ENCODE measurements around the gene LBHD2.

Gene LBHD2

DNA sequence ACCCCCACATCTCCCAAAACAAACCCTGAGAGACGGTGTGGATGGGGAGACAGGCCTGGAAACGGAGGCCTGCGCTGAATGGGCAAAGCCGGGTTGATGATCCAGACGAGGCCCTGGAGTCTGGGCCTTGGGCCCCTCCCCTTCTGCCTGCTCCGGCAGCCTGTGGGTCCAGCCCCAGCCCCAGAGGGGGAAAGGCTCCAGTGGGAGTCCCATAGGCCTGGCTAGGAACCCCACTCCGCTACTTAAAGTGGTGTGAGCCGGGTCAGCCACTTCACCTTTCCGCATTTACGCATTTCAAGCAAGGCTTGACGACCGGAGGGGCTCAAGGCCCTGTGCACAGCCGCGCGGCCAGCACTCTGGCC is 38.6 kb downstream of the LBHD2 start:
- DNase-seq, result no peak

DNA sequence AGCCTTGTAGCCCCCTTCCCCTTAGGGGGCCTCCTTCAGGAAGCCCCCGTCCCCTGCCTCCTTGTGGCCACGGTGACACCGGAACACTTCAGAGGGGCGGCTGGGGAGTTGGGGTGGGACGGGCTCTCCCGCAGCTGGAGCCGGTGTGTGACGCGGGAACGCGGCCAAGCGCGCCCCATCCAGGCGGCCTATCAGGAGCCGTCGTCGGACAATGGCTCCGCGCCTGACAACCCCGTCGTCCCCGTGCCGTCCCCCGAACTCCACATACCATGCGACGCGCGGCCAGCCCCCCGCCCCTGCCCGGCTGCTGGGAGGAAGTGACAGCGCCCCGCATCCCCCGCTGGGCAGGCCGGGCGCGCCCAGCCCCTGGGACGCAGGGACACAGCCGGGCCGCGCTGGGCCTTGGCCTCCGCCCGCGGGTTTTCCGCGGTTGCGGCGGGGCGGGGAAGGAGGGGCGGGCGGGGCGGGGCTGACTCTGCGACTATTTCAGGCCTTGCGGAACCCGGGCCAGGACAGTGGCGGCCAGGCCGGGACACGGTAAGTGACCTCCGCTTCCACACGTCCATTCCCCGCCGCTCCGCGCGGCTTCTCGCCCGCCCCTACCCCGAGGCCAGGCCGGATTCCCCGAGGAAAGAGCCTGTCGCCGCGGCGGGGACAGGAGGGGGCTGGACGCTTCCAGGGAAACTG is 39.1 kb downstream of the LBHD2 start, which contains the start of gene TNFAIP2:
Gene TNFAIP2 (plus strand): TSS at position 515 of the 687 bp plus-strand sequence. CDS start 2,997 bp downstream, outside the sequence.
- DNase-seq, result no peak

DNA sequence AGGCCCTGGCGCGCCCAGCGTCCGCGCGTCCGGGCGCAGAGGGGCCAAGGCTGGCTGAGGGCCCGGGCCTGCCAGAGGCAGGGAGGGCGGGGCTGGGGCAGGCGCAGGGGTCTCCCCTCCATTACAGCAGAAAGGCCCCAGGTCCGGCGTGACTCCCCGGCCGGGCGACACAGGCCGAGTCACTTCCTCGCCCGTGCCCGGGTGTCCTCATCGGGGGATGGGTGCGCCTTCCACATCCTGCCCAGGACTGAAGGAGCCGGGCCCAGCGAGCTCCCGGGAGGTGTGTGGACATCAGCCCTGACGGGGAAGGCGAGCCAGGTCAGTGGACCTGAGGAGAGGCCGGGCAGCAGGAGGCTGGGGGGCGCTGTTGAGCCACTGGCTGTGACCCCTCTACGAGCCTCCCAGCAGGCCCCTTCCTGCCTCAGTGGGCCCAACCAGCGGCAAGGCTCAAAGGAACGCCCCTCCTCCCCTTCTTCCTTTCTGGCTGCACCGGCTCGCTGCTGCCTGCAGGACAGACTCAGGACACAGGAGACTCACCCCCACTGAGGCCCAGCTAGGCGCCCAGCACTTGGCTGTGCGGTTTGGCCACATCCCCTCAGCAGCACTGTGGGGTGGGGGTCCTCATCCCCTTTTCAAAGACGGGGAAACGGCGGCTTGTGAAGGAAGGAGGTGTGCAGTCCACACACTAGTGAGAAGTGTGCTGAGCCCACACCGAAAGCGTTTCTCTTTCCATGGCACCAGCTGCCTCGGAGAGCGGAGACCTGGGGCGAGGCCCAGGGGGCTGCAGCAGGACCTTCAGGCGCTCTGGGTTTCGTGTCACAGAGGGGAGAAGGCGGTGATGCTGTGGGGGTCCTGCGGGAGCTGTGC is 39.9 kb downstream of the LBHD2 start:
- DNase-seq, result no peak

DNA sequence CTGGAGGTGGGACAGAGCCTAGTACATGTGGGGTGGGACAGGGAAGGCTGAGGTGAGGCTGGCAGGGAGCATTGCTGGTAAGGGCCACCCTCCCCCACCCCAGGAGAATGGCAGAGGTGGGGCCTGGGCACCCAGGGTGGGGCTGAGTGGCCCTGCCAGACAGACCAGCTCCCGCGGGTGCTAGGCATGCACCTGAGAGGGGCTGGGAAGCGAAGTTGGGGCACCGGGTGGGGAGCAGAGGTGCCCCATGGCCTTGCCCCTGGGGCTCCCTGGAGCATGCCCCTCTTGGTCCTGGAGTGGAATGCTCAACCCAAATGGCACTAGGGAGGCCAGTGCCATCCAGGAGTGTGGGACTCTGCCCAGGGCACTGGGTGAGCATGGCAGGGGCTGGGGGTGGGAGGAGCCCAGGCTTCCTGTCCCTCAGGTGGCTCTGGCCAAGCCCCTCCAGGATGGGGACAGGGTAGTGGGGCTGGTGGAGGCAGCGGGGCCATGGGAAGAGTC is 40.5 kb downstream of the LBHD2 start:
- no peak for DNase-seq

DNA sequence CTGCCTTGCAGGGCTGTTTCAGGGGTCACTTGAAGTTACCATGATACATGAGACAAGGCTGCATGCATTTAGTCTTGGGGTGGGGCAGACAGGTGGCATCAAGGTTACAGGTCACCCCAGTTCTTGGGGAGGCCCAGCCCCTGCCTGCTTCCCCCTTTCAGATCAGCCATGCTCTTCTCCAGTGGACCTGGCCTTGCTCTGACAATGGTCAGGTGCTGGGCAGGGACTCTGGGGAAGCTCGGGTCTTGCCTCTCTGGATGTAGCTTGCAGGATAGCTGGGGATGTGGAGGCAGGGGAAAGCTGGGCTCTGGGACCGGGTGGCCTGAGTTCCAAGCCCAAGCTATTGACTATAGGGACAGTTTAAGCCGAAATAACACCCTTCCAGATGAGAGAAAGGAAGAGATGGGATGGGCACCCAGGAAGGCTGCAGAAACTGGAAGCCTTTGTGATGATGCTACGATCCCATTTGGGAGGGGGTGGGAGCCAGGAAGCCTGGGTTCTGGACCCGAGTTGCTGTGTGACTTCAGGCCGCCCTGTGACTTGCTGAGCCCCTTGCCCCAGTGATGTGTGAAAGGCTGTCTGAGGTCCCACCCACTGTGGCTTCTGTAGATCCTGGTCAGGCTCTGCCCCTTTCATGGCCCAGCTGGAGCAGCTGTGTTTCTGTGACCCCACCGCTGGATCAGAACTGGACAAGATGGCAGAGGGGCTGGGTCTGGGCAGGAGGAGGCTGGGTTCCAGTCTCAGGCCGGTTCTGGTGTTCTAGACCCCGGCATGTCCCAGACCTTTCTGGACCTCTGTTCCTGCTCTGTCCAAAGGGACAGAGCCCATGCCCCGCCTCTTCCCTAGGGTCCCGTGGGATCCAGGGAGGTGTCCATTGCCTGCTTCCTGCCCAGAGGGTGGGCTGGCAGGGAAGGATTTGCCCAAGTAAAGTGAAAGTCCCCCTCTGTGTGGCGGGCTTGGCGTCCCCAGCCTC is 41.4 kb downstream of the LBHD2 start:
- DNase-seq, result no peak

DNA sequence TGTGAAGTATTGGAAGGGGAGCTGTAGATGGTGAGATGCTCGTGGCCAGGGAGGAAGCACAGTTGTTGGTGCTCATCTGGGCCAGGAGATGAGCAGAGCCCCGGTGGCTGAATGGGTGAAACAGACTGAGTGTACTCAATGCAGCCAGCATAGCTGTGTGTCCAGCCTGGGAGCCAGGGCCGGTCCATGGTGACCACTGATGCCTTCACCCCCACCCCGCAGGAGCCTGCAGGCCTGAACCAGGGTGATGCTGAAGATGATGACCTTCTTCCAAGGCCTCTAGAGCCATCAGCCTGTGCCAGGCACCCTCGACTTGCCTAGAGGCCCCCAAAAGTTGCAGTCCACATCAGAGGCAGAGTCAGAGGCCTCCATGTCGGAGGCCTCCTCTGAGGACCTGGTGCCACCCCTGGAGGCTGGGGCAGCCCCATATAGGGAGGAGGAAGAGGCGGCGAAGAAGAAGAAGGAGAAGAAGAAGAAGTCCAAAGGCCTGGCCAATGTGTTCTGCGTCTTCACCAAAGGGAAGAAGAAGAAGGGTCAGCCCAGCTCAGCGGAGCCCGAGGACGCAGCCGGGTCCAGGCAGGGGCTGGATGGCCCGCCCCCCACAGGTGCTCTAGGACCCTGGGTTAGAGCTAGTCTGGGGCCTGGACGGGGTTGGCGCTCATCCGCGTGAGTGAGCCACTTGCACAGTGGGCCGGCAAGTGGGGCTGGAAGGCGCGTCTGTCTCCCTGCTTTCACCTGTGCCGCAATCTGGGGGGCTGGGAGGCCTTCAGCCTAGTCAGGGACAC is 42.3 kb downstream of the LBHD2 start:
- DNase-seq, result no peak

DNA sequence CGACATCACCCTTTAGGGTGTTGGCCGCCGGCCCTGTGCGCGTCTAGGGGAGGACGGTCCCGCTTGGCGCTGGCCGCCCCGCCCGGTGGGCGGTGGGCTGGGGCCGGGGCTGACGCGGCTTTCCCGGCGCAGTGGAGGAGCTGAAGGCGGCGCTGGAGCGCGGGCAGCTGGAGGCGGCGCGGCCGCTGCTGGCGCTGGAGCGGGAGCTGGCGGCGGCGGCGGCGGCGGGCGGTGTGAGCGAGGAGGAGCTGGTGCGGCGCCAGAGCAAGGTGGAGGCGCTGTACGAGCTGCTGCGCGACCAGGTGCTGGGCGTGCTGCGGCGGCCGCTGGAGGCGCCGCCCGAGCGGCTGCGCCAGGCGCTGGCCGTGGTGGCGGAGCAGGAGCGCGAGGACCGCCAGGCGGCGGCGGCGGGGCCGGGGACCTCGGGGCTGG is 42.9 kb downstream of the LBHD2 start:
- DNase-seq, result no peak

DNA sequence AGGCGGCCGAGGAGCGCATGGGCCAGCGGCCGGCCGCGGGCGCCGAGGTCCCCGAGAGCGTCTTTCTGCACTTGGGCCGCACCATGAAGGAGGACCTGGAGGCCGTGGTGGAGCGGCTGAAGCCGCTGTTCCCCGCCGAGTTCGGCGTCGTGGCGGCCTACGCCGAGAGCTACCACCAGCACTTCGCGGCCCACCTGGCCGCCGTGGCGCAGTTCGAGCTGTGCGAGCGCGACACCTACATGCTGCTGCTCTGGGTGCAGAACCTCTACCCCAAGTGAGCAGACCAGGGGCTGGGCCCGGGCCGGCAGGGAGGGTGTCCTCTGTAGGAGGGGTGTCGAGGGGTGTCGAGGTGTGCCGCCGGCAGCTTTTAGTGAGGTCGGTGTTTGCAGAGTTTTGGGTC is 43.3 kb downstream of the LBHD2 start:
- no peak for DNase-seq

DNA sequence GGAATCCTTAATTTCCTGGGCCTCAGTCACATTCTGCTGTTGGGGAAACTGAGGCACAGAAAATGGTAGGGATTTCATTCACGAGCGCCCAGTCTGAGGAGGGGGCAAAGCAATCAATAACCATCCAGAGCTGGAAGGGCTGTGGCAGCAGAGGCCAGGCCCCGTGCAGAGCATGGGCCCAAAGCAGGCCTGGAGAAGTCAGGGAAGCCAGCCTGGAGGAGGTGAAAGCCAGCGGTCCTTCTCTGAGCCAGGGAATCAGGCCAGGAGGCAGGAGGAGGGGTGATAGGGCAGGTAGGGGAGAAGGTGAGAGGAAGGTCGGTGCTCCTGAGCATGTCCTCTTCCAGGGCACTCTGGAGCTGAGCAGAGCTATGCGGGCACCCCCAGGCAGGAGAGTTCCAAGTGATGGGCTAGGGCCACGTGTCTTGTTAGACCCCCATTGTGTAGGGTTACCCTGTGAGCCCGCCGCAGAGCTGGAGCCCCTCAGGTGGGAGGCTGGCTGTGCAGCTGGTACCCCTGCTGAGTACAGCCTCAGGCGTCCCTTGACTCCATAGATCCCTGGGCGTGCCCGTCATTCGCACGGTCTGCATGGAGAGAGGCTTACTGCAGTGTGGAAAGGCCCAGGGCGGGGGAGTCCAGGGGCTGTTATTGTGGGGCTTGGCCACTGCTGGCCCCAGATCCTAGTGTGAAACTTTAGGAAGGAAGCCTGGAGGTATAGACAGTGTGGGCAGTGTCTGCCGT is 44.0 kb downstream of the LBHD2 start:
- no peak for DNase-seq

DNA sequence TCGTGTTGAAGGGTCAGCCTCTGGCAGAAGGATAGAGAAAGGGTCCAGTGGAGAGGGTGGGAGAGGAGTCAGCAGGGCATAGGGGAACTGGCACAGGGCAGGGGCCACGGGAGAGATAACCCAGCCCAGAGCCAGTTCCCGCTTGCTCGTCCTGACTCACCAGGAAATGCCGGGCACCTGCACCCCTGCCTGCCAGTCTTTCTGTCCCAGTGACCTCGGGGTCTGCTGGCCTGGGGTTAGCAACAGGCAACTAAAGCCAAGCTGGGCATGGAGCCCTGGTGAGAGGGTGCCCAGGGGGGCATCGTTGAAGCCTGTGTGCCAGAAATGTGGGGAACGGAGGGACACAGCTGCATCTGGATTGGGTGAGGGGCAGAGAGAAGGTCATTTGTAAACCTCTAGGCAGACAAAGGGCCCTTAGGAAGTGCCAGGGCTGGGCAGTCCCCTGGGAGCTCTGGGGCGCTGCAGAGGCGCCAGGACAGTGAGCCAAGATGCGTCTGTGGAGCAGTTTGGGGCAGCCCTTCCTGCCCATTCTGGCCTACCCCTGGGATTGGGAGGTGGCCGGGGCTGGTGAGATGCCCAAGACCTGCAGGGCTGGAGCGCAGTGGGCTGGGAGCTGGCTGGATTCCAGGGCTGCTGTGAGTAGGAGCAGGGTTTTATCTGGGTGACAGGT is 44.8 kb downstream of the LBHD2 start:
- DNase-seq, result no peak

DNA sequence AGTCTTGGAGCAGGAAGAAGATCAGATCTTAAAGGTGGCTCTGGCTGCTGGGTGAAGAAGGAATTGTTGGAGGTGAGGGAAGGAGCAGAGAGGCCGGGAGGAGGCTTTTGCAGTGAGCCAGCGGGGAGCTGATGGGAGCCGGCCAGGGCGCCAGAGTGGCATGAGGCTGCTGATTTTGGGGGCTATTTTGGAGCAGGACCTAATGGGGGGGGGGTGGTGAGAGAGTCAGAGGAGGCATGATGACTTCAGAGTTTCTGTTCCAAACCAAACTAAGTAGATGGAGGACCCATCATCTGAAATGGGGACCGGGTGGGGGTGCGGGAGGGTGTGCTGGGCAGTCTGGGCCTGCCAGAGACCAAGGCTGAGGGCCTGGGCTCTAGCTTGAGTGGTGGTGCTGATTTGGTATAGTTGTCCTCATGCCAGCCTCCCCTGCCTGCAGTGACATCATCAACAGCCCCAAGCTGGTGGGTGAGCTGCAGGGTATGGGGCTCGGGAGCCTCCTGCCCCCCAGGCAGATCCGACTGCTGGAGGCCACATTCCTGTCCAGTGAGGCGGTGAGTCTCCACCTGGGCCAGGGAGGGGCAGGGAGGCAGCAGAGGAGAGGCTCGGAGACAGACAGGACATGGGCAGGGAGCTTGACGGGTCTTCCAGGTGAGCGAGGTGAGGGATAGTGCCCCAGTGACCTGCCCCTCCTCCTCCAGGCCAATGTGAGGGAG is 45.4 kb downstream of the LBHD2 start:
- DNase-seq, result no peak

DNA sequence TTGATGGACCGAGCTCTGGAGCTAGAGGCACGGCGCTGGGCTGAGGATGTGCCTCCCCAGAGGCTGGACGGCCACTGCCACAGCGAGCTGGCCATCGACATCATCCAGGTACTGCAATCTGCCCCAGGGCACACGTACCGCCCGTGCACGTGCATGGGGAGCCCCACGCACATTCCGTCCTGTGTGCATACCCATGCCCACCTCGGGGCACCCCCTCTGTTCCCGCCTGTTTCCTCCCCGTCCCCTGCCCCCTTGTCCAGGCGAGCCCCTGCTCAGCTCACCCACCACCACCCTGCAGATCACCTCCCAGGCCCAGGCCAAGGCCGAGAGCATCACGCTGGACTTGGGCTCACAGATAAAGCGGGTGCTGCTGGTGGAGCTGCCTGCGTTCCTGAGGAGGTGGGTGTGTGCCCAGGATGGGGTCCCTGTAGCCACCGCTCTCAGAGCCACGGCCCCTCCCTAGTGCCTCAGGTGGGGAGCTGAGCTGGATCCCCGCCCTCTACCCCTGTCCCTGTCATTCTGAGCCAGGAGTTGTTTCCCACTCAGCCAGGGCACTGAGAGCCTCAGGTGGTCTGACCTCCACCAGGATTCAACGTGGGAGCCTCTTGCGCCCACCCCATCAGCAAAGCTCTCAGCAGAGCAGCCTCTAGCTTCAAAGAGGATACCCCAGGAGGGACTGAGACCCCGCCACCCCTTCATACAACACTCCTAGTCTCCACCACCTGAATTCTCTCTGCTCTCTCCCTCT is 46.2 kb downstream of the LBHD2 start:
- DNase-seq, result no peak

DNA sequence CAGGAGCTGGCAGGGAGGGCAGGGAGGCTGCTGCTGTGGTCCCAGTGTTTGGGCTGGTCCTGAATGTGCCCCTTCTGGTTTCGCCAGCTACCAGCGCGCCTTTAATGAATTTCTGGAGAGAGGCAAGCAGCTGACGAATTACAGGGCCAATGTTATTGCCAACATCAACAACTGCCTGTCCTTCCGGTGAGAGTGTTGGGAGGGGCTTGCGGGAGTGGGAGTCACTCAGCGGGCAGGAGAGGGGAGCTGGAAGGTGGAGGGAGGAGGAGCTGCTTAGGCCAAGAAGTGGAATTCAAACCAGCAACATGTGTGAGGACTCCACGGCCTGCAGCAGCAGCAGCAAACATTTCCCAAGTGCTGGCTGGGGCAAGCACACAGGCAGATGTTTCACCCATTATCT is 47.0 kb downstream of the LBHD2 start:
- DNase-seq, result no peak

DNA sequence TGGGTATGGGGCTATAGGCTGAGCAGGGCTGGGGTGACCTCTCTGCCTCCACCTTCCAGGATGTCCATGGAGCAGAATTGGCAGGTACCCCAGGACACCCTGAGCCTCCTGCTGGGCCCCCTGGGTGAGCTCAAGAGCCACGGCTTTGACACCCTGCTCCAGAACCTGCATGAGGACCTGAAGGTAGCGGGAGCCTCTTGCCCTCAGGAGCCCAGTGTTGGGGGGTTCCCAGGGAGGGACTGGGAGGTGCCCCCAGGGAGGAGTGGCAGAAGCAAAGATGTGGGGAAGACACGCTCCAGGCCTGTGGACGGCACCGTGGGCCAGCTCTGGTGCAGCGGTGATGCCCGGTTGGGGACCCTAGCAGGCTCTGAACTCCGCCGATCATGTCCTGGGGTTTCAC is 47.6 kb downstream of the LBHD2 start:
- no peak for DNase-seq

DNA sequence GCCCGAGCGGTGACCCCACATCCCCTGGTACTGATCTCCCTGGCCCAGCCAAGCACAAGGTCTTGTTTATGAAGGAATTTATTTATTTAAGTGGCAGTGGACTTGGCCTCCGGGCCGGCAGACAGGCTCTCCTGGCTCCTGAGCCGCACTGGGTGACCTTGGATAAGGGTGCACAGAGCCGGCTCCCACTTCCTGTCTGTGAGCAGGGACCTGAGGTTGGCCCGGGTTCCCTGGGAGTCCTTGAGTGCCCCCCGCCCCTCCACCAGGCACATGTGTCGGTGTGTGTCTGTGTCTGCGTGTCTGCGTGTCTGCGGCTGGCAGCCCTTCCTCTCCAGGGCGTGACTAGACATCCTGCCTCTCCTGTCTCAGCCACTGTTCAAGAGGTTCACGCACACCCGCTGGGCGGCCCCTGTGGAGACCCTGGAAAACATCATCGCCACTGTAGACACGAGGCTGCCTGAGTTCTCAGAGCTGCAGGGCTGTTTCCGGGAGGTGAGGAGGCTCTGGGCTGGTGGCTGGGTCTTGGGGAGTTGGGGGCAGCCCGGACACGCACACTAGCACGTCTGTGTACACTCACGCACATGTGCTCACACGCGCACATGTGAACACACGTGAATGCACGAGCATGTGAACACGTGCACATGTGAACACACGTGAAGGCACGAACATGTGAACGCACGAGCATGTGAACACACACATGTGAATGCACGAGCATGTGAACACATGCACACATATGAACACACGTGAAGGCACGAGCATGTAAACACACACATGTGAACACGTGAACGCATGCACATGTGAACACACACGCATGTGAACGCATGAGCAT is 48.6 kb downstream of the LBHD2 start:
- DNase-seq, result no peak

DNA sequence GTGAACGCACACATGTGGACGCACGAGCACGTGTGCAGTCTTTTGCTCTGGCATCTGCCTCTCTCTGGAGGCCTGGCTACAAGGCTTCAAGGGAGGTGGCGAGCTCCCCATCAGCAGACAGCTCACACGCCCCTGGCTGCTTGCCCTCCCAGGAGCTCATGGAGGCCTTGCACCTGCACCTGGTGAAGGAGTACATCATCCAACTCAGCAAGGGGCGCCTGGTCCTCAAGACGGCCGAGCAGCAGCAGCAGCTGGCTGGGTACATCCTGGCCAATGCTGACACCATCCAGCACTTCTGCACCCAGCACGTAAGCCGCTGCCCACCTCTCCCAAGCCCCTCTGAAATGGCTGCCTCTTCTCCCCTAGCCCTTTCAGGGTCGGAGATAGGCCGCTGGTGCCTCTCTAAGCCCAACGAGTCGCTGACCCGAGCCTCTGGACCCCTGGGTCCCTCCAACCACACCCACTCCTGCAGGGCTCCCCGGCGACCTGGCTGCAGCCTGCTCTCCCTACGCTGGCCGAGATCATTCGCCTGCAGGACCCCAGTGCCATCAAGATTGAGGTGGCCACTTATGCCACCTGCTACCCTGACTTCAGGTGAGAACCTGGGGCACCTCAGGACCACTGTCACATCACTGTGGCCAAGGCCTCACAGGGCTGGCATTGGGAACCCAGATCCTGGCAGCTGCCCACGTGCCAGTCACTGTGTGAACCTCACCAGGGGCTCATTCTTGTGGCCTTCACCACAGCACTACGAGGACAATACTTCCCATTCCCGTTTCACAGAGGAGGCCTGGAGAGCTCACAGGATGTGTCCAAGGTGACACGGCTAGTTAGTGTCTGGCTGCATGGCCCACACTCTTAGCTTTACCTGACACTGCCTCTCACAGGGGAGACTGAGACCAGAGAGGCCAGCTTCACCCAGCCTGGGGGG is 49.5 kb downstream of the LBHD2 start:
- no peak for DNase-seq

DNA sequence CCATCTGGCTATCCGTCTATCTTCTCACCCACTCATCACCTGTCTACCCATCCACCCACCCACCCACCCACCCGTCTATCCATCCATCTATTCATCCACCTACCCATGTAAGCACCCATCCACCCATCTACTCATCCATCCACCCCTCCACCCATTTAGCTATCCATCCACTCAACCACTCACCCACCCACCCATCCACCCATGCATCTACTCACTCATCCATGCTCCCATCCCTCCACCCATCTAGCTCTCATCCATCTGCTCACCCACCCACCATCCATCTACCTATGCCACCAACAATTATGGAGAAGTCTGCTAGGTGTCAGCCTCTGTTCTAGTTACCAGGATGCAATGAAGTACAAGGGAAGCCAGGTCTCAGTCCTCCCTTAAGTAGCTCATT is 50.4 kb downstream of the LBHD2 start:
- DNase-seq, result no peak

All from activated CD4-positive, alpha-beta T cell treated with anti-CD3 and anti-CD28 coated beads for 4 hours (primary cell).